ENCODE results near the gene CNOT10. TPM values are rescaled to one million over a fixed set of nuclear protein-coding genes. Genes with fewer than 3 reads are reported as not detected.
"Not testable (repeated sequence)": the region's sequence is repeated elsewhere in the genome, so short reads cannot be mapped to it uniquely, and the experiment has no call there.

The CNOT10 gene
- total RNA-seq, 2 experiments from 2014 or later = 56.4 to 59.4 TPM

DNA sequence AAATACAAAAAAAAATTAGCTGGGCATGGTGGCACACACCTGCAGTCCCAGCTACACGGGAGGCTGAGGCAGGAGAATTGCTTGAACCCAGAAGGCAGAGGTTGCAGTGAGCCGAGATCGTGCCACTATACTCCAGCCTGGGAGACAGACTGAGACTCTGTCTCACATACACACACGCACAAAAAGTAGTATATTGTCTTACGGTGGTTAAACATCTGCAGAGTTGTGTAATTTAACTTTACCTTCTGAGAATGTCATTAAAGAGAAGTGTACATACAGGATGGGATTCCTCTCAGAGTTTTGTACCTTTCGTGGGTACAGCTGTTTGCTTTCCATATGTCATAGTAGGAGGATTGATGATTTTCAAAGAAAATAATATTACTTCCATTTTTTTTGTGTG, 58.5 kb downstream of the CNOT10 start:
- POLR2A ChIA-PET, CTCF ChIA-PET: not testable (repeated sequence)

DNA sequence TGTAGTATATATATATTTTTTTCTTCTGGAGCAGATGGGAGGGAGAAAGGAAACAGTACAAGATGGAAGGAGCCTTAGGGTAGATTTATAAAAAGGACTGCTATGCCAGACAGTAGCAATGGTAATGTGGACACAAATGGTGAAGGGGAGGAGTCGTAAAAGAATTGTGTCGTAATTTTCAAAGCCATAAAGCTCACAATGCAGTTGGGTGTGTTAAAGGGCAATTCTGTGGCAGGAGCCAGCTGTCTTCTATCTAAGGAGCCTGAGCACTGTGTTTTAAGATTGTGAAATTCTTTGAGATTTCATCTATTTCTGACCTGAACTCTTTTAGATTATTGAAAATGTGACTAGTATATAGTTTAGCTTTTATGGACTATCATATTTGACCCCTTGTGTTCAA, 58.9 kb downstream of the CNOT10 start:
- ChIA-PET POLR2A (no interaction called here), CTCF (no interaction called here)

DNA sequence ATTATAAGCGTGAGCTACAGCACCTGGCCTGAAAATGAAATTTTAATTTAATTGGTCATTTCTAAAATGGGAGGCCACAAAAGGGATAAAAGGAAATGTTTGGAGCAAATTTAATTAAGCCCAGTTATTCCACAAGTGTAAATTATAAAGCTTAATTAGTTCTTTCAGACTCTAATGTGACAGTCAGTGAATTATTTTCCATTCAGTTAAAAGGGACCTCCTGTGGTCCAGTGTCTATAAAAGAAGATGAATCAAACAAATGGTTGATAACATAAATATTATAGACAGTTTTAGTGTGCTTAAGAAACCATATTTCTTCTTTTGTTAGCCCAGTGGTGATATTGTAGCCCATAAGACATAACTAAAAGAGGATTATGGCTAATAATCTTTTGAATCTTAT, 66.4 kb downstream of the CNOT10 start:
- ChIA-PET CTCF (no interaction called here), POLR2A (no interaction called here)

DNA sequence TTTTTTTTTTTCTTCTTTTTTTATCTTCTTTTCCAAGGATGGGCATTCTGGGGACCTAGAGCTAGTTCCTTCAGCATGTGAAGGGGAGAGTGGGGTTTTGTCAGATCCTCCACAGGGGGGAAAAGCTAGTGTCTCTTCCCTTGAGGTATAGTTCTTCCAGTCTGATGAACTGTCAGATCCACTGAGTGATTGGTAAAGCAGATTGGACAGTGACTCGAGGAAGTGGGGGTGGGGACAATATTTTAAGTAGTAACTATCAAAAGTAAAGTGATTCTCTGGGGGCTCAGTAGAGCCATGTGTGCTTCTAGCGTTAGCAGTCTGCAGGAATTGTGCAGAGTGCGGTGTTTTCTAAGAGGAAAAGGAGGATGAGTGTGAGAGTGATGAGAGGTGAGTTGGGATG, 70.8 kb downstream of the CNOT10 start:
- CTCF ChIA-PET = no interaction called here
- POLR2A ChIA-PET = no interaction called here

DNA sequence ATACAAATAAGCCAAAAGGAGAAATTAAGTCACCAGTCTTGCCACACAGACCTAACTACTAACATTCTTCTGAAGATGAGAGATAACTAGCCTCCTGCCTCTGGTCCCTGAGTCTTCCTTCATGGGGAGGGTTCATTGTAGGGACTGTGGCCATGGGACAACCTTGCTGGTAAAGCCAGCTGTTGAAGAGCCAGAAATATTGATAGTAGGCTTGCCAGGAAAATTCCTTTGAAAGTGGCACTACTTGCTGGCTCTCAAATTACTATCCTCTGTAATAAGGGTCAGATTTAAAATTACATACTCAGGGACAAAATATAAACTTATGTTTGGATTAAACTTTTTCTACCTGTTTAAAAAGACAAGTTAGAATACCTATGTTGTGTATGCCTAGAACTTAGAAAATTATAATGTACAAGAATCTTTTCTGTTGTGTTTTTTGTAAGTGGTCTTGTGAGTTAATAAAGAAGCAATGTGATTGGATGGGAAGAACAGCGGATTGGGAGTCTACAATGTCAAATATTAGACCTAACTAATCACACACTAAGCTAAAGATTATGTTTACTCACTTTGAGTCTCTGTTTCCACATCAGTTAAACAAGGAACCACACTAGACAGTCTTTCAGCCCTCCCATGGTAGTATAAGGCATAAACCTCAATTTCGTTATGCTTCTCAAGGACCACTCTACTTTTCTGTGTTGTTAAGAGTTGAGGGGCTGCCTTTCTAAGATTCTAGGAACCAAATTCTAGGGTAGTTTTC, 72.8 kb downstream of the CNOT10 start:
- ChIA-PET POLR2A (no interaction called here), CTCF (no interaction called here)

DNA sequence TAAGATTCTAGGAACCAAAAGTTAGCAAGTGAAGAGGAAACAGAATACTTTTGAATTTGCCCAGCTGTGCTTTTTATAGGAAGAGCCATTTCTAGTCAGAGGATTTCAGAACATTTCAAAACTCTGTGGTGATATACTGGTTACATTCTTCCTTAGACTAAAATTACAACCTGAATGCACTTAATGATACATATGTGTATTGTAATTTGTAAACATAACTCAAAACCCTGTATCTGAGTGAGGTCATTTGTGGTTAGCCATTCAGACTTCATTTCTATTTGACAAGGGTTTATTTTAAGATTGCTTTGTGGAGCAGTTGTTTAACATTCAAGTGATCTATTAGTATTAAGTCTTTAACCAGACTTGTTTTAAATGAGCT, 73.4 kb downstream of the CNOT10 start:
- CTCF ChIA-PET = no interaction called here
- POLR2A ChIA-PET = no interaction called here

DNA sequence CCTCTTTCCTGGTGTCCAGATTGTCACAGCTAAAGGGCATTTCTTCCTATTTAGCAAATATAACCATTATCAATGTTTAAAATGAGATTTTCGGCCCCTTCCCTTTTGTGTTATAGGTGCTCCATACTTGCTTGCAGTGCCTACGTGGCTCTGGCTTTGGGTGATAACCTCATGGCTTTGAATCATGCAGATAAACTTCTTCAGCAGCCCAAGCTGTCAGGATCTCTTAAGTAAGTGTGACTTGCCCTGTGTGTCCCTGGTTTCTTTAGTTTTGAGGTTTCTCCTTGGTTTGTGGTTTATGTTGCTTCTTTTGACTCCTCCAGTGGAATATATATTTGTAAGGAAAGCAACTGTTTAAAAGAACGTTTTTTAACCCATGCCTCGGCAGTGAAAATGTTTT, 74.4 kb downstream of the CNOT10 start:
- CTCF ChIA-PET = no interaction called here
- POLR2A ChIA-PET = no interaction called here

- POLR2A ChIA-PET = no interaction called here
Observed at GRCh38 chr3:32764481-32764880, 79.5 kb downstream of the CNOT10 start.

GRCh38 chr3:32778389-32778788, 93.4 kb downstream of the CNOT10 start:
- POLR2A ChIA-PET = interaction anchor here (0.6 kb wide), 1 partner anchor 717 kb away, joined by 3 read pairs; no protein-coding TSS in a partner anchor
- CTCF ChIA-PET = no interaction called here

More at GRCh38 chr3:32764481-32764880, 79.5 kb downstream of the CNOT10 start:
- CTCF ChIA-PET = no interaction called here

DNA sequence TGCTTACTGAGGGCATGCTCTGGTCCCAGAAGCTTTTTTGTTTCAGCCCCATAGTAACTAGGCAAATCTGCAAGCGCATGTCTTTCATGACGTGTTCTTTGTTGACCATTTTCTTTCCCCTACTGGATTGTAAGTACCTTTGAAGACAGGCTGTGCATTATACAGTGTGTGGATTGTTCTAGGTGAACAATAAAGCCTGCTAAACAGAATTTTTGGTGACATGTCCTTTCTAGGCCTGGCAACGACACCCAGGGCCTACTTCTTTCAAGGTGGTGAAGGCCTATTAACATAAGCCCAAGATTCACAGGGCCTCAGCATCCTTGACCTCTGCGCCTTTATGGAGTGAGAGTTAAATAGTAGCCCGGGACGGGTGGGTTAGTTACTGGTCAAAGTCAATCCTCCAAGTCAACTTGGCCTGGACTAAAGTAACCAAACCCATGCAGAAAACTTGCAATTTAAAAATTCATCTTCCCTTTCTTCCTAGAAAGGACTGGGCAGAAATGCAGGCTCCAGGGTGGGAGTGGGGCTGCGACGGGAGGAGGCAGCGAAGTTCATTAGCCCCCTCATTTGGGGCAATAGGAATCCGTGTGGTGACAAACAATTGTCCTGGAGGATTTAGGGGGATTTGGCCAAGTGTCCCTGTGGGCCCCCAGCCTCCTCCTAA, 95.2 kb downstream of the CNOT10 start:
- CTCF ChIA-PET = interaction anchor here (1.3 kb wide), 1 partner anchor 19 kb away, joined by 3 read pairs; no protein-coding TSS in a partner anchor
- POLR2A ChIA-PET = interaction anchor here (0.6 kb wide), 1 partner anchor 310 kb away, joined by 10 read pairs; no protein-coding TSS in a partner anchor

DNA sequence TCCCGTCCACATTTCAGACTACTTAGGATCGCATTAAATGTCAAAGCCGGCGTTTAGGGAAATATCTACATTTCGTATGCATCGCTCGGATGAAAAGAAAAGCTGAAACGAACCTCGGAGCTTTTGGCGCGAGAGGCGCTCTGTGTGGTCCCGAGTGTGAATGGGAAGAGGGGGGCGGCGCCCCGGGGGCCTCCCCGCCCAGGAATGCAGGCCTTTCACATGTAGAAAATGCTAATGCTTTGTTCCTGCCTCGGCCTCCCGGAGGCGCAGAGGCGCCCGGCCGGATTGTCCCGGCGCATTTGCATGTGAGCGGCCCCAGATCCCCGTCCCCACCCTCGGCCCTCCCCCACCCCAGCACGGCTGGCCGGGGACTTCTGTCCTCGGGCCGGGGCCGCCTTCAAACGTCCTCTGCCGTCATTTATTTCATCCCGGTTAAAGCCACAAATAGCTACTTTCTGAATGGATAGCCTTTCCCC, 95.8 kb downstream of the CNOT10 start:
- CTCF ChIA-PET = interaction anchor here (0.9 to 1.3 kb wide), 3 partner anchors 11 to 49 kb away, joined by 3 to 4 read pairs (median 3); no protein-coding TSS in a partner anchor
- POLR2A ChIA-PET = interaction anchor here (0.6 kb wide), 1 partner anchor 310 kb away, joined by 10 read pairs; no protein-coding TSS in a partner anchor

- ChIA-PET CTCF (interaction anchor here (0.6 to 1.5 kb wide), 9 partner anchors 10 to 85 kb away, joined by 3 to 4 read pairs (median 3); no protein-coding TSS in a partner anchor), POLR2A (interaction anchor here (0.6 kb wide), 1 partner anchor 311 kb away, joined by 10 read pairs; no protein-coding TSS in a partner anchor)
Observed at GRCh38 chr3:32781211-32781968, 96.4 kb downstream of the CNOT10 start.

GRCh38 chr3:32781969-32782270, 96.9 kb downstream of the CNOT10 start:
- POLR2A ChIA-PET = not testable (repeated sequence)

GRCh38 chr3:32782407-32782806, 97.4 kb downstream of the CNOT10 start:
- ChIA-PET POLR2A (no interaction called here), CTCF (interaction anchor here (1.2 to 1.5 kb wide), 2 partner anchors 15 to 33 kb away, joined by 3 read pairs; no protein-coding TSS in a partner anchor)

More at GRCh38 chr3:32781969-32782270, 96.9 kb downstream of the CNOT10 start:
- CTCF ChIA-PET = interaction anchor here (0.7 to 1.5 kb wide), 6 partner anchors 16 to 84 kb away, joined by 3 read pairs; no protein-coding TSS in a partner anchor

DNA sequence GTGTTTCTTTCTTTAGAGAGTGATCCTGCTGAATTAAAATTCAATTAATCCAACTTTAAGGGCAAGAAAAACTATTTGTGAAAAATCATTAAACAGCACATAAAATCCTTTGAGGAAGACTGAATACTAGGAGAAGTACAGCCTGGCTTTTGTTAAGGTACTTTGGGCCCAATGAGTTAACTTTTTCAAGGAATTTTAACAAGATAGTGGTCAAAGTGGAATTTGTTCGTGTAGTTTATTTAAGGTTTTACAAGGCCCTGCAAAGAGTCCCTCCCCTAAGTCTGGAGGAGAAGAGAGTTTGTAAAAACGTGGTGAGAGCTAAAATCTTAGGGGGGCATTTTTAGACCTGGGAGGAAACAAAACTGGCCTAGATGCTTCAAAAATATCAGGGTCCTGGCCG, 106.8 kb downstream of the CNOT10 start:
- ChIA-PET CTCF (interaction anchor here (0.9 kb wide), 1 partner anchor 11 kb away, joined by 4 read pairs; no protein-coding TSS in a partner anchor), POLR2A (no interaction called here)

GRCh38 chr3:32794487-32795308, 109.7 kb downstream of the CNOT10 start:
- ChIA-PET CTCF (interaction anchor here (0.5 to 0.7 kb wide), 2 partner anchors 132 to 1046 kb away, joined by 3 to 4 read pairs; no protein-coding TSS in a partner anchor), POLR2A (no interaction called here)

DNA sequence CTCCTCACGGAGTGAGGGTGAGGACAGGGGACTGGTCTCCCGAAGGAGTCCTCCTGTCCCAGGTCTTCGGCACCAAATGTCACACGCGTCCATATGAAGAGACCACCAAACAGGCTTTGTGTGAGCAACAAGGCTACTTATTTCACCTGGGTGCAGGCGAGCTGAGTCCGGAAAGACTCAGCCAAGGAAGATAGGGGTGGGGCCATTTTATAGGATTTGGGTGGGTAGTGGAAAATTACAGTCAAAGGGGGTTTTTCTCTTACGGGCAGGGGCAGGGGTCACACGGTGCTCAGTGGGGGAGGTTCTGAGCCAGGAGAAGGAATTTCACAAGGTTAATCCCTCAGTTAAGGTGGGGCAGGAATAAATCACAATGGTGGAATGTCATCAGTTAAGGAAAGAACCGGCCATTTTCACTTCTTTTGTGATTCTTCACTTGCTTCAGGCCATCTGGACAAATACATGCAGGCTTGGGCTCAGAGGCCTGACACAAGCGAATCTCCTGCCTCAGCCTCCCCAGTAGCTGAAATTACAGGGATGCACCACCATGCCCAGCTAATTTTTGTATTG, 111.5 kb downstream of the CNOT10 start:
- CTCF ChIA-PET = interaction anchor here (1.6 kb wide), 1 partner anchor 14 kb away, joined by 3 read pairs; no protein-coding TSS in a partner anchor
- POLR2A ChIA-PET = not testable (repeated sequence)

- CTCF ChIA-PET = interaction anchor here (1.6 kb wide), 1 partner anchor 15 kb away, joined by 3 read pairs; no protein-coding TSS in a partner anchor
- POLR2A ChIA-PET = no interaction called here
Observed at GRCh38 chr3:32797776-32798175, 112.8 kb downstream of the CNOT10 start.

DNA sequence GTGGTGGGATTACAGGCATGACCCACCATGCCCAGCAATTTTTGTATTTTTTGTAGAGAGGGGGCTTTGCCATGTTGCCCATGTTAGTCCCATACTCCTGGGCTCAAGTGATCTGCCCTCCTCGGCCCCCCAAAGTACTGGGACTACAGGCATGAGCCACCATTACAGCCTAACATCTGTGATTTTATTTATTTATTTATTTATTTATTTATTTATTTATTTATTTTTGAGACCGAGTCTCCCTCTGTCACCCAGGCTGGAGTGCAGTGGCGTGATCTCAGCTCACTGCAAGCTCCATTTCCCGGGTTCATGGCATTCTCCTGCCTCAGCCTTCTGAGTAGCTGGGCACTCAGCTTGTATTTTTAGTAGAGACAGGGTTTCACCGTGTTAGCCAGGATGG, 116.5 kb downstream of the CNOT10 start:
- CTCF ChIA-PET, POLR2A ChIA-PET: not testable (repeated sequence)

Data from activated CD8-positive, alpha-beta memory T cell treated with anti-CD3 and anti-CD28 coated beads for 36 hours (primary cell).